Measurements from ENCODE around the gene VAPB. TPM values are rescaled to one million over a fixed set of nuclear protein-coding genes. Genes with fewer than 3 reads are reported as not detected.

Gene VAPB
- polyA plus RNA-seq, 1 donor (not counting 4 experiments of a cell fraction or from before 2014, with no cell fraction given) = 38.0 TPM

GRCh38 chr20:58444746-58445255, 55.8 kb downstream of the VAPB start:
- dilution Hi-C loops (cut with MboI; ENCODE audit: extremely low pct_ligation_motif_present, low sequenced_read_pairs) = no loop called here
- no peaks in the 10 kb centered on the region for H4K20me1 ChIP-seq (ENCODE audit: control insufficient read depth, extremely low read depth, insufficient read depth, low read length)
- no peak for TF ChIP-seq EZH2 (IDR thresholded peaks at IDR 0.05; ENCODE audit: low read length)
- TF ChIP-seq, protein P1, sequence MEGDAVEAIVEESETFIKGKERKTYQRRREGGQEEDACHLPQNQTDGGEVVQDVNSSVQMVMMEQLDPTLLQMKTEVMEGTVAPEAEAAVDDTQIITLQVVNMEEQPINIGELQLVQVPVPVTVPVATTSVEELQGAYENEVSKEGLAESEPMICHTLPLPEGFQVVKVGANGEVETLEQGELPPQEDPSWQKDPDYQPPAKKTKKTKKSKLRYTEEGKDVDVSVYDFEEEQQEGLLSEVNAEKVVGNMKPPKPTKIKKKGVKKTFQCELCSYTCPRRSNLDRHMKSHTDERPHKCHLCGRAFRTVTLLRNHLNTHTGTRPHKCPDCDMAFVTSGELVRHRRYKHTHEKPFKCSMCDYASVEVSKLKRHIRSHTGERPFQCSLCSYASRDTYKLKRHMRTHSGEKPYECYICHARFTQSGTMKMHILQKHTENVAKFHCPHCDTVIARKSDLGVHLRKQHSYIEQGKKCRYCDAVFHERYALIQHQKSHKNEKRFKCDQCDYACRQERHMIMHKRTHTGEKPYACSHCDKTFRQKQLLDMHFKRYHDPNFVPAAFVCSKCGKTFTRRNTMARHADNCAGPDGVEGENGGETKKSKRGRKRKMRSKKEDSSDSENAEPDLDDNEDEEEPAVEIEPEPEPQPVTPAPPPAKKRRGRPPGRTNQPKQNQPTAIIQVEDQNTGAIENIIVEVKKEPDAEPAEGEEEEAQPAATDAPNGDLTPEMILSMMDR (optimal IDR thresholded peaks at IDR 0.05 in 1 of 3, IDR thresholded peaks at IDR 0.05 in 1 of 3, conservative IDR thresholded peaks at IDR 0.05 in 1 of 3; ENCODE audit: extremely low read depth in 1 of 3, insufficient read depth in 2 of 3, low read length in 3 of 3) = no peak
- H3K9me1 ChIP-seq (ENCODE audit: control insufficient read depth, extremely low read depth, insufficient read depth, low read length) = no peaks in the 10 kb centered on the region
- H3K27me3 ChIP-seq (ENCODE audit: control insufficient read depth, extremely low read depth, insufficient read depth, low read length) = no peaks in the 10 kb centered on the region
- H3K36me3 ChIP-seq (ENCODE audit: control insufficient read depth in 2 of 2, extremely low read depth in 1 of 2, insufficient read depth in 2 of 2, low read length in 2 of 2) = peaks cover 15 to 35% of the 10 kb centered on the region in 2 experiments
- H3K9ac ChIP-seq (ENCODE audit: control insufficient read depth, extremely low read depth, insufficient read depth, low read length) = no peak overlapping the region
- no peak overlapping the region for H3K4me2 ChIP-seq (ENCODE audit: control insufficient read depth, extremely low read depth, insufficient read depth, low read depth, low read length)
- H2AFZ ChIP-seq (ENCODE audit: control insufficient read depth, low read length) = no peak overlapping the region
- no peak overlapping the region for H3K27ac ChIP-seq (ENCODE audit: control insufficient read depth, insufficient read depth, low read length)
- H3K4me1 ChIP-seq (ENCODE audit: control insufficient read depth, extremely low read depth, insufficient read depth, low read length) = no peaks in the 10 kb centered on the region
- DNase-seq (ENCODE audit: low read depth, low spot score) (no peak), FAIRE-seq (no peak)
- H3K4me3 ChIP-seq (ENCODE audit: control insufficient read depth in 2 of 3, extremely low read depth in 1 of 3, insufficient read depth in 2 of 3, low read depth in 1 of 3, low read length in 3 of 3) = no peak overlapping the region
- peaks cover 11% of the 10 kb centered on the region for H3K79me2 ChIP-seq (ENCODE audit: control insufficient read depth, insufficient read depth, low read length)
- H3K9me3 ChIP-seq (ENCODE audit: control insufficient read depth, low read depth, low read length) = no peaks in the 10 kb centered on the region

- DNase-seq (ENCODE audit: low read depth, low spot score) = no peak
- H3K4me1 ChIP-seq (ENCODE audit: control insufficient read depth, extremely low read depth, insufficient read depth, low read length) = no peaks in the 10 kb centered on the region
- H3K27me3 ChIP-seq (ENCODE audit: control insufficient read depth, extremely low read depth, insufficient read depth, low read length) = no peaks in the 10 kb centered on the region
- no peak overlapping the region for H2AFZ ChIP-seq (ENCODE audit: control insufficient read depth, low read length)
- dilution Hi-C loops (cut with MboI; ENCODE audit: extremely low pct_ligation_motif_present, low sequenced_read_pairs) = no loop called here
- H3K9me1 ChIP-seq (ENCODE audit: control insufficient read depth, extremely low read depth, insufficient read depth, low read length) = no peaks in the 10 kb centered on the region
- no peaks in the 10 kb centered on the region for H3K9me3 ChIP-seq (ENCODE audit: control insufficient read depth, low read depth, low read length)
- H4K20me1 ChIP-seq (ENCODE audit: control insufficient read depth, extremely low read depth, insufficient read depth, low read length) = no peaks in the 10 kb centered on the region
- no peak overlapping the region for H3K4me2 ChIP-seq (ENCODE audit: control insufficient read depth, extremely low read depth, insufficient read depth, low read depth, low read length)
- peaks cover 14 to 26% of the 10 kb centered on the region in 2 experiments for H3K36me3 ChIP-seq (ENCODE audit: control insufficient read depth in 2 of 2, extremely low read depth in 1 of 2, insufficient read depth in 2 of 2, low read length in 2 of 2)
- no peak for FAIRE-seq
- H3K79me2 ChIP-seq (ENCODE audit: control insufficient read depth, insufficient read depth, low read length) = peaks cover 4% of the 10 kb centered on the region
- H3K27ac ChIP-seq (ENCODE audit: control insufficient read depth, insufficient read depth, low read length) = no peak overlapping the region
- no peak overlapping the region for H3K4me3 ChIP-seq (ENCODE audit: control insufficient read depth in 2 of 3, extremely low read depth in 1 of 3, insufficient read depth in 2 of 3, low read depth in 1 of 3, low read length in 3 of 3)
- no peak overlapping the region for H3K9ac ChIP-seq (ENCODE audit: control insufficient read depth, extremely low read depth, insufficient read depth, low read length)
- TF ChIP-seq, protein P1 (optimal IDR thresholded peaks at IDR 0.05 in 1 of 3, IDR thresholded peaks at IDR 0.05 in 1 of 3, conservative IDR thresholded peaks at IDR 0.05 in 1 of 3; ENCODE audit: extremely low read depth in 1 of 3, insufficient read depth in 2 of 3, low read length in 3 of 3) = no peak
- no peak for TF ChIP-seq EZH2 (IDR thresholded peaks at IDR 0.05; ENCODE audit: low read length)
These were observed 57.4 kb downstream of the VAPB start for GRCh38 chr20:58446264-58446959.
